K562 (cell line): ENCODE results near the gene ANO10. TPM values are rescaled to one million over a fixed set of nuclear protein-coding genes. Genes with fewer than 3 reads are reported as not detected.

Experiments
- ATAC-seq: fragments of 200-7000 bp; cut with Tn5 transposase; 3 replicates; pipeline ENCODE4 v1.9.1; 2020; ENCODE audit warnings: moderate library complexity
- BruUV-seq: library from RNA; stranded (reverse); fragments of 400-500 nt; replicated peaks from 2 replicates; lab custom pipeline; 2021; lab: Mats Ljungman, UMichigan
- CTCF ChIA-PET: fragments of 300-600 bp; formaldehyde crosslinking; extraction: SDS; loops from one replicate; lab custom pipeline; 2021; ENCODE audit warnings: low intra/inter-chr PET ratio; lab: Yijun Ruan, JAX
- POLR2A ChIA-PET: fragments of 300-600, 350-650 bp; sonication (Branson Sonifier 250); formaldehyde crosslinking; extraction: SDS; loops from one replicate; lab custom pipeline; 2021; ENCODE audit warnings: antibody characterized with exemption, inconsistent platforms; lab: Yijun Ruan, JAX
- DNase-seq, 4 experiments: peaks; one replicate each; pipeline versions ENCODE4 v3.0.0 to v3.0.0-alpha.2; 2011 to 2018; ENCODE audit warnings: low spot score in 3 of 4, mixed read lengths in 3 of 4; ENCODE audit errors: extremely low read depth in 1 of 4
- FAIRE-seq: peaks from 2 replicates; lab custom pipeline; 2011; peaks lifted over from hg19 to GRCh38; lab: Jason Lieb, UNC
- H2AFZ ChIP-seq: 2 replicates; pipeline ENCODE4 v1.6.0; 2011; ENCODE audit warnings: low read depth, low read length, control low read depth, inconsistent platforms
- H3K27ac ChIP-seq: fragments of 200-600 bp; 3 replicates; pipeline ENCODE4 v1.8.0; 2011; ENCODE audit warnings: low read depth, mild to moderate bottlenecking, control low read depth, inconsistent platforms, low read length, moderate library complexity, mixed read lengths; ENCODE audit errors: extremely low read depth
- H3K27me3 ChIP-seq, 2 experiments: fragments of 300-600 bp in 1 of 2; 2 replicates in 1 of 2; 3 replicates in 1 of 2; pipeline versions ENCODE4 v1.6.0 to v1.8.0; 2011; ENCODE audit warnings: inconsistent platforms in 2 of 2, low read length in 2 of 2, mild to moderate bottlenecking in 1 of 2, mixed read lengths in 1 of 2, moderate library complexity in 1 of 2; ENCODE audit not compliant: control insufficient read depth in 2 of 2, insufficient read depth in 2 of 2
- H3K36me3 ChIP-seq: fragments of 300-600 bp; 3 replicates; pipeline ENCODE4 v1.8.0; 2011; ENCODE audit warnings: mild to moderate bottlenecking, low read length, inconsistent platforms; ENCODE audit not compliant: control insufficient read depth, insufficient read depth
- H3K4me1 ChIP-seq, 2 experiments: fragments of 200-600 bp in 1 of 2; replicated peaks in 1 of 2; 2 replicates in 1 of 2; 3 replicates in 1 of 2; pipeline versions ENCODE4 v1.5.1 to v1.8.0; 2011; ENCODE audit warnings: inconsistent platforms in 2 of 2, low read length in 2 of 2, mild to moderate bottlenecking in 1 of 2, mixed read lengths in 1 of 2, moderate library complexity in 1 of 2; ENCODE audit not compliant: control insufficient read depth in 2 of 2, insufficient read depth in 2 of 2
- H3K4me2 ChIP-seq: 2 replicates; pipeline ENCODE4 v1.6.1; 2011; ENCODE audit warnings: low read length, control low read depth, inconsistent platforms, mixed read lengths; ENCODE audit not compliant: insufficient read depth
- H3K4me3 ChIP-seq: fragments of 200-600 bp; sonication (generic), shearing (Covaris generic); 2 replicates; pipeline ENCODE4 v1.5.1; 2016; ENCODE audit warnings: control low read depth, inconsistent platforms
- H3K79me2 ChIP-seq: fragments of 200-600 bp; 3 replicates; pipeline ENCODE4 v1.8.0; 2011; ENCODE audit warnings: low read length, inconsistent platforms; ENCODE audit not compliant: control insufficient read depth, insufficient read depth
- H3K9ac ChIP-seq, 2 experiments: 2 replicates each; pipeline versions ENCODE4 v1.6.0 to v1.6.1; 2011; ENCODE audit warnings: low read depth in 2 of 2, low read length in 2 of 2, control low read depth in 1 of 2, inconsistent platforms in 1 of 2, mild to moderate bottlenecking in 1 of 2, mixed read lengths in 1 of 2; ENCODE audit not compliant: insufficient read depth in 1 of 2
- H3K9me1 ChIP-seq: one replicate; pipeline ENCODE4 v1.6.0; 2011; ENCODE audit warnings: inconsistent platforms, mild to moderate bottlenecking, low read length, moderate library complexity; ENCODE audit not compliant: control insufficient read depth, insufficient read depth
- H3K9me3 ChIP-seq: replicated peaks from 2 replicates; pipeline ENCODE4 v1.5.1; 2011; ENCODE audit warnings: low read depth, low read length, inconsistent platforms; ENCODE audit not compliant: control insufficient read depth, insufficient read depth
- H4K20me1 ChIP-seq: replicated peaks from 2 replicates; pipeline ENCODE4 v1.6.1; 2011; ENCODE audit warnings: low read length, inconsistent platforms, mixed read lengths; ENCODE audit not compliant: control insufficient read depth, insufficient read depth
- CREB3 ChIP-seq: fragments of 450-650 bp; conservative IDR thresholded peaks from 2 replicates; pipeline ENCODE4 v1.6.1; 2016; ENCODE audit warnings: missing genetic modification characterization, low read depth, mild to moderate bottlenecking, missing compliant biosample characterization, moderate library complexity
- CREB3L1 ChIP-seq: fragments of 450-650 bp; IDR thresholded peaks from 2 replicates; pipeline ENCODE4 v1.6.1; 2014; ENCODE audit warnings: low read depth, mild to moderate bottlenecking, moderate library complexity, borderline replicate concordance
- ETV5 ChIP-seq: sonication (generic); formaldehyde crosslinking; IDR thresholded peaks from 2 replicates; pipeline ENCODE4 v1.4.0; 2020; ENCODE audit warnings: low read depth, mild to moderate bottlenecking, missing genetic modification reagents
- FOS ChIP-seq: IDR thresholded peaks from 3 replicates; pipeline ENCODE4 v1.6.1; 2011; ENCODE audit not compliant: insufficient read length; ENCODE audit errors: extremely low read depth
- MEF2A ChIP-seq: IDR thresholded peaks from 2 replicates; pipeline ENCODE4 v1.6.1; 2011; ENCODE audit warnings: low read depth, mild to moderate bottlenecking, low read length, moderate library complexity; ENCODE audit not compliant: control insufficient read depth
- NBN ChIP-seq: fragments of 450-650 bp; IDR thresholded peaks from 2 replicates; pipeline ENCODE4 v1.6.1; 2016; ENCODE audit warnings: low read depth, mild to moderate bottlenecking
- NFYB ChIP-seq: IDR thresholded peaks from 2 replicates; pipeline ENCODE4 v1.6.1; 2011; ENCODE audit warnings: mild to moderate bottlenecking, moderate library complexity; ENCODE audit not compliant: insufficient read length; ENCODE audit errors: extremely low read depth
- NKRF ChIP-seq: fragments of 450-650 bp; IDR thresholded peaks from 2 replicates; pipeline ENCODE4 v1.6.1; 2016; ENCODE audit warnings: borderline replicate concordance
- NR2F6 ChIP-seq: fragments of 450-650 bp; formaldehyde crosslinking; IDR thresholded peaks from 2 replicates; pipeline ENCODE4 v1.4.0; 2020; ENCODE audit warnings: mild to moderate bottlenecking
- TOE1 ChIP-seq, 2 experiments: fragments of 450-650 bp in 1 of 2; sonication (generic) in 1 of 2; formaldehyde crosslinking in 1 of 2; IDR thresholded peaks; 2 replicates each; pipeline versions ENCODE4 v1.7.1 to v1.8.0; 2016 to 2022; ENCODE audit warnings: borderline replicate concordance in 2 of 2, mild to moderate bottlenecking in 2 of 2, antibody characterized with exemption in 1 of 2, inconsistent platforms in 1 of 2, low read depth in 1 of 2, missing genetic modification reagents in 1 of 2, moderate library complexity in 1 of 2
- WGBS: fragments of 100-300 bp; shearing (Covaris generic); methylation state at CpG from one replicate; pipeline ENCODE4 v1.1.6; 2016; ENCODE audit warnings: low coverage, mixed read lengths; ENCODE audit not compliant: insufficient coverage; ENCODE audit errors: missing lambda C conversion rate; 5-methylcytosine and 5-hydroxymethylcytosine counted together
- in situ Hi-C: fragments of 300-500 bp; cut with MboI; formaldehyde crosslinking; loops from 4 replicates; pipeline ENCODE4 v1.15.0; 2018; ENCODE audit warnings: inconsistent platforms, mixed read lengths
- intact Hi-C: fragments of 100-400 bp; cut with micrococcal nuclease; formaldehyde crosslinking; loops from 2 replicates; pipeline ENCODE4 v1.14.2; 2022
- polyA plus RNA-seq, 8 experiments: library from polyadenylated mRNA; depleted of rRNA in 4 of 8; stranded (reverse) in 5 of 8; unstranded in 3 of 8; fragments of >200 nt; fragmentation: Nextera tagmentation in 2 of 8; fragmentation: Illumina TruSeq in 1 of 8; extraction: Ambion mirVana in 2 of 8; extraction: Trizol in 1 of 8; gene quantifications; 2 replicates each; pipeline versions ENCODE4 v1.2.1 to v1.2.3, GENCODE V29; 2011 to 2014; ENCODE audit warnings: inconsistent platforms in 1 of 8, missing spikeins in 1 of 8
- total RNA-seq, 7 experiments: library from RNA; depleted of rRNA in 6 of 7; stranded (reverse); fragments of >200 nt in 6 of 7; fragmentation: Illumina TruSeq in 2 of 7; extraction: Trizol in 2 of 7; gene quantifications; 2 replicates each; pipeline versions ENCODE4 v1.2.1 to v1.2.3, GENCODE V29; 2011 to 2021; ENCODE audit warnings: low replicate concordance in 1 of 7

Gene ANO10
- total and polyA plus RNA-seq, 9 of the 15 experiments (the other 6 are each of a cell fraction or from before 2014, with no cell fraction given) = 6.4 to 46.0 (median 32.3) TPM

- in situ Hi-C loops = no loop called here
- TF ChIP-seq FOS (peak; percentile 12), CREB3L1 (no peak), NFYB (peak; percentile 8)
- CTCF ChIA-PET = no interaction called here
- Histone ChIP-seq H3K27me3 (no peaks in the 10 kb centered on the region), H3K9me1 (peaks cover 4% of the 10 kb centered on the region), H3K4me2 (no peak overlapping the region), H3K9ac (no peak overlapping the region), H3K27ac (no peak overlapping the region), H3K79me2 (no peaks in the 10 kb centered on the region), H3K36me3 (no peaks in the 10 kb centered on the region; the same call in 2 of the 3 replicates), H3K4me3 (no peak overlapping the region), H2AFZ (no peak overlapping the region), H4K20me1 (no peaks in the 10 kb centered on the region; the same call in 1 of the 2 replicates), H3K9me3 (no peaks in the 10 kb centered on the region), H3K4me1 (peaks cover 0 to 15% of the 10 kb centered on the region in 2 experiments; a peak in 1 of 5 replicates)
- FAIRE-seq (no peak), DNase-seq (no peak), ATAC-seq (no peak)
- no TSS peak for BruUV-seq
- POLR2A ChIA-PET = interaction anchor here (0.5 kb wide), 1 partner anchor 179 kb away, joined by 3 read pairs; no protein-coding TSS in a partner anchor
- intact Hi-C loops = no loop called here
- 56% methylated on average over 14 of the region's 14 CpGs for WGBS
These were observed 256.9 kb downstream of the ANO10 start for GRCh38 chr3:43364926-43365325.

- no peak for FAIRE-seq
- H3K9me3 ChIP-seq = no peaks in the 10 kb centered on the region
- H3K4me1 ChIP-seq = peaks cover 0 to 15% of the 10 kb centered on the region in 2 experiments; a peak in 1 of 5 replicates
- no peak overlapping the region for H3K27ac ChIP-seq
- H3K79me2 ChIP-seq = no peaks in the 10 kb centered on the region
- CTCF ChIA-PET = no interaction called here
- H3K27me3 ChIP-seq = no peaks in the 10 kb centered on the region
- no peak overlapping the region for H3K4me2 ChIP-seq
- H4K20me1 ChIP-seq = no peaks in the 10 kb centered on the region; the same call in 1 of the 2 replicates
- no peak for DNase-seq
- BruUV-seq = no TSS peak
- H3K9me1 ChIP-seq = peaks cover 4% of the 10 kb centered on the region
- ATAC-seq = no peak
- in situ Hi-C loops (no loop called here), intact Hi-C loops (no loop called here)
- no peak overlapping the region for H3K9ac ChIP-seq
- H3K36me3 ChIP-seq = no peaks in the 10 kb centered on the region; the same call in 2 of the 3 replicates
- H2AFZ ChIP-seq = no peak overlapping the region
- POLR2A ChIA-PET = interaction anchor here (0.5 to 0.7 kb wide), 2 partner anchors 179 to 507 kb away, joined by 3 read pairs; no protein-coding TSS in a partner anchor
- WGBS = 69% methylated on average over 8 of the region's 14 CpGs
- no peak overlapping the region for H3K4me3 ChIP-seq
- TF ChIP-seq MEF2A (no peak), NBN (no peak), NKRF (no peak), TOE1 (IDR thresholded peaks at IDR 0.05; ENCODE audit: borderline replicate concordance) (no peak), TOE1 (CRISPR knock-in tag; IDR thresholded peaks at IDR 0.05; ENCODE audit: borderline replicate concordance, low read depth) (no peak), CREB3 (no peak), NR2F6 (CRISPR knock-in tag) (no peak), ETV5 (no peak)
These were observed 257.3 kb downstream of the ANO10 start for GRCh38 chr3:43364494-43364893.
